PC-3 (cell line): Measurements from ENCODE around the gene PTGER4.

Experiments used
- EZH2 ChIP-seq: fragments of 300-600 bp; sonication (generic); IDR thresholded peaks from one replicate; pipeline ENCODE4 v1.6.1; 2017; ENCODE audit warnings: antibody characterized with exemption, mild to moderate bottlenecking, low read length; ENCODE audit not compliant: unreplicated experiment
- TF ChIP-seq, protein P1 (sequence below): fragments of 300-600 bp; sonication (generic); conservative IDR thresholded peaks from 2 replicates; pipeline ENCODE4 v1.5.1; 2017; ENCODE audit warnings: antibody characterized with exemption, low read depth, mild to moderate bottlenecking, low read length

DNA sequence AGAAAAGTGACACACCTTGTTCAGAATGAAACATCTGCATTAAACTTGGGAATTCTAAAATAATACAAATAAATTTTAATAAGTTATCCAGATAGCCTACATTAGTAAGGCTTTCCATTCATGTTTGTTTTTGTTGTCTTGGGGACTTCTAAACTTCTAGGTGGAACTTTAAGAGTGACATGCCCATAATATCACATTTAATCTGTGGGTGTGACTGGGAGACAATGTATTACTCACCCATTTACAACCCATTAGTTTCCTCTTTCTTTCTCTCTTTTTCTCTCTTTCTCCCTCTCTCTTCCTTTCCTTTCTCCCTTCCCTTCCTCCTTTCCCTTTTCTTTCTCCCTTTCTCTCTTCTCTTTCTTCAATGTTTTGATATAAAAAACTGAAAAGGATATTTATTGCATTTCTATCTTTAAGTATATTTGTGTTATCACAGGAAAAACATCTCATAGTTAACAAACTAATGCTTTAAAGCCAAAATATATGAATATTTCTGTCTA lies 12.5 kb upstream of the PTGER4 start:
- TF ChIP-seq, protein P1, sequence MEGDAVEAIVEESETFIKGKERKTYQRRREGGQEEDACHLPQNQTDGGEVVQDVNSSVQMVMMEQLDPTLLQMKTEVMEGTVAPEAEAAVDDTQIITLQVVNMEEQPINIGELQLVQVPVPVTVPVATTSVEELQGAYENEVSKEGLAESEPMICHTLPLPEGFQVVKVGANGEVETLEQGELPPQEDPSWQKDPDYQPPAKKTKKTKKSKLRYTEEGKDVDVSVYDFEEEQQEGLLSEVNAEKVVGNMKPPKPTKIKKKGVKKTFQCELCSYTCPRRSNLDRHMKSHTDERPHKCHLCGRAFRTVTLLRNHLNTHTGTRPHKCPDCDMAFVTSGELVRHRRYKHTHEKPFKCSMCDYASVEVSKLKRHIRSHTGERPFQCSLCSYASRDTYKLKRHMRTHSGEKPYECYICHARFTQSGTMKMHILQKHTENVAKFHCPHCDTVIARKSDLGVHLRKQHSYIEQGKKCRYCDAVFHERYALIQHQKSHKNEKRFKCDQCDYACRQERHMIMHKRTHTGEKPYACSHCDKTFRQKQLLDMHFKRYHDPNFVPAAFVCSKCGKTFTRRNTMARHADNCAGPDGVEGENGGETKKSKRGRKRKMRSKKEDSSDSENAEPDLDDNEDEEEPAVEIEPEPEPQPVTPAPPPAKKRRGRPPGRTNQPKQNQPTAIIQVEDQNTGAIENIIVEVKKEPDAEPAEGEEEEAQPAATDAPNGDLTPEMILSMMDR = no peak
- TF ChIP-seq EZH2 = no peak
